ENCODE data around the gene ARHGEF28.

GRCh38 chr5:73823508-73823925 lies 197.5 kb downstream of the ARHGEF28 start:
- TF ChIP-seq, protein P1, sequence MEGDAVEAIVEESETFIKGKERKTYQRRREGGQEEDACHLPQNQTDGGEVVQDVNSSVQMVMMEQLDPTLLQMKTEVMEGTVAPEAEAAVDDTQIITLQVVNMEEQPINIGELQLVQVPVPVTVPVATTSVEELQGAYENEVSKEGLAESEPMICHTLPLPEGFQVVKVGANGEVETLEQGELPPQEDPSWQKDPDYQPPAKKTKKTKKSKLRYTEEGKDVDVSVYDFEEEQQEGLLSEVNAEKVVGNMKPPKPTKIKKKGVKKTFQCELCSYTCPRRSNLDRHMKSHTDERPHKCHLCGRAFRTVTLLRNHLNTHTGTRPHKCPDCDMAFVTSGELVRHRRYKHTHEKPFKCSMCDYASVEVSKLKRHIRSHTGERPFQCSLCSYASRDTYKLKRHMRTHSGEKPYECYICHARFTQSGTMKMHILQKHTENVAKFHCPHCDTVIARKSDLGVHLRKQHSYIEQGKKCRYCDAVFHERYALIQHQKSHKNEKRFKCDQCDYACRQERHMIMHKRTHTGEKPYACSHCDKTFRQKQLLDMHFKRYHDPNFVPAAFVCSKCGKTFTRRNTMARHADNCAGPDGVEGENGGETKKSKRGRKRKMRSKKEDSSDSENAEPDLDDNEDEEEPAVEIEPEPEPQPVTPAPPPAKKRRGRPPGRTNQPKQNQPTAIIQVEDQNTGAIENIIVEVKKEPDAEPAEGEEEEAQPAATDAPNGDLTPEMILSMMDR (IDR thresholded peaks at IDR 0.05) = no peak
- TF ChIP-seq EZH2 (IDR thresholded peaks at IDR 0.05) (no peak), EZH2phosphoT487 (IDR thresholded peaks at IDR 0.05) (no peak)
